Spleen (tissue), 7 donors: ENCODE data around the gene EDC3.

Source experiments
- POLR2A ChIP-seq, 3 donors: fragments of 450-650 bp; IDR thresholded peaks; one replicate each; pipeline ENCODE4 v1.5.1; 2017; ENCODE audit warnings: antibody characterized with exemption in 3 of 3, mild to moderate bottlenecking in 1 of 3
- TF ChIP-seq, protein P1 (sequence below), 11 experiments: fragments of 200-600 bp in 7 of 11; fragments of 450-650 bp in 4 of 11; sonication (generic) in 4 of 11; IDR thresholded peaks in 8 of 11; conservative IDR thresholded peaks in 3 of 11; 1 replicate in 7 of 11; 2 replicates in 4 of 11; pipeline versions ENCODE4 v1.4.0 to v1.8.0; 2016 to 2021; ENCODE audit warnings: antibody characterized with exemption in 11 of 11, inconsistent platforms in 4 of 11, mild to moderate bottlenecking in 1 of 11
- donor health status: DM: no; HTN: no; CAD: no; lungs with moderate emphysema.
- donor health status: DM: no; HTN: no; CAD: no.
- donor health status: DM: no; HTN: no; CAD: no.

DNA sequence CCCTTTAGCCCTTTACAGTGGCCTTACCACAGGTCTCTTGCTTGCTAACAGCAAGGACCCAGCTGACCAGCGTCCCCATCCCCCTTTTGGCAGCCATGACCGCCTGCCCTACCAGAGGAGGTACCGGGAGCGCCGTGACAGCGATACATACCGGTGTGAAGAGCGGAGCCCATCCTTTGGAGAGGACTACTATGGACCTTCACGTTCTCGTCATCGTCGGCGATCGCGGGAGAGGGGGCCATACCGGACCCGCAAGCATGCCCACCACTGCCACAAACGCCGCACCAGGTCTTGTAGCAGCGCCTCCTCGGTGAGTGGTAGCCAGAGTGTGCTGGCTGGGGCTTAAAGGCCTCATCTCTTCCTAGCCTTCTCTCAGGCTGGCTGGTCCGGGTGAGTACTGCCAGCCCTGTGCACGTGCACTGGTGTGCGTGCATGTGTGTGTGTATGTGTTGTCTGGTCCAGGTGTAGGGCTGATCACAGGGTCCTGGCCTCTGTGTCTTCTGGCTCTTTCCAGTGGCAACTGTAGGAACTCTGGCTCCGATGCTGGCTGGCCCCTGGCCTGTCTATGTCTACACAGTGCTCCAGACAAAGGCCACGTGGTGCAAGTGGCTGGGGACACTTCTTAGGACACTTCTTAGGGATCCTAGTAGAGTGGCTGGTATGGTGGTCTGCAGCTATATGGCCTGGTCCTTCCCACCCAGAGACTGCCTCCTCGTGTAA is 75.7 kb downstream of the EDC3 start:
- TF ChIP-seq POLR2A (IDR thresholded peaks at IDR 0.05) = no peak
- TF ChIP-seq, protein P1, sequence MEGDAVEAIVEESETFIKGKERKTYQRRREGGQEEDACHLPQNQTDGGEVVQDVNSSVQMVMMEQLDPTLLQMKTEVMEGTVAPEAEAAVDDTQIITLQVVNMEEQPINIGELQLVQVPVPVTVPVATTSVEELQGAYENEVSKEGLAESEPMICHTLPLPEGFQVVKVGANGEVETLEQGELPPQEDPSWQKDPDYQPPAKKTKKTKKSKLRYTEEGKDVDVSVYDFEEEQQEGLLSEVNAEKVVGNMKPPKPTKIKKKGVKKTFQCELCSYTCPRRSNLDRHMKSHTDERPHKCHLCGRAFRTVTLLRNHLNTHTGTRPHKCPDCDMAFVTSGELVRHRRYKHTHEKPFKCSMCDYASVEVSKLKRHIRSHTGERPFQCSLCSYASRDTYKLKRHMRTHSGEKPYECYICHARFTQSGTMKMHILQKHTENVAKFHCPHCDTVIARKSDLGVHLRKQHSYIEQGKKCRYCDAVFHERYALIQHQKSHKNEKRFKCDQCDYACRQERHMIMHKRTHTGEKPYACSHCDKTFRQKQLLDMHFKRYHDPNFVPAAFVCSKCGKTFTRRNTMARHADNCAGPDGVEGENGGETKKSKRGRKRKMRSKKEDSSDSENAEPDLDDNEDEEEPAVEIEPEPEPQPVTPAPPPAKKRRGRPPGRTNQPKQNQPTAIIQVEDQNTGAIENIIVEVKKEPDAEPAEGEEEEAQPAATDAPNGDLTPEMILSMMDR (IDR thresholded peaks at IDR 0.05 in 8 of 11, conservative IDR thresholded peaks at IDR 0.05 in 3 of 11) = no peak
